Uterus (tissue), 4 donors: ENCODE measurements around the gene FNDC10. TPM values are rescaled to one million over a fixed set of nuclear protein-coding genes. Genes with fewer than 3 reads are reported as not detected.

Source experiments
- DNase-seq, 2 donors: peaks; one replicate each; pipeline ENCODE4 v3.0.0-alpha.2; 2019 to 2020
- H3K27ac ChIP-seq, 2 donors: fragments of 200-600 bp; sonication (generic); 1 replicate in 1 of 2; 2 replicates in 1 of 2; pipeline ENCODE4 v1.5.1; 2016 to 2018
- H3K27me3 ChIP-seq, 2 donors: fragments of 200-600 bp; sonication (generic); one replicate each; pipeline ENCODE4 v1.5.1; 2018 to 2019; ENCODE audit warnings: control low read depth in 1 of 2
- H3K36me3 ChIP-seq, 2 donors: fragments of 200-600 bp; sonication (generic); one replicate each; pipeline ENCODE4 v1.5.1; 2019; ENCODE audit warnings: control low read depth in 1 of 2
- H3K4me1 ChIP-seq, 2 donors: fragments of 200-600 bp; sonication (generic); one replicate each; pipeline ENCODE4 v1.5.1; 2018 to 2019; ENCODE audit warnings: control low read depth in 1 of 2
- H3K4me3 ChIP-seq, 2 donors: fragments of 200-600 bp; sonication (generic); 1 replicate in 1 of 2; 2 replicates in 1 of 2; pipeline ENCODE4 v1.5.1; 2018 to 2019; ENCODE audit warnings: mild to moderate bottlenecking in 1 of 2
- H3K9me3 ChIP-seq, 2 donors: fragments of 200-600 bp; sonication (generic); one replicate each; pipeline ENCODE4 v1.5.1; 2019; ENCODE audit warnings: control low read depth in 1 of 2
- CTCF ChIP-seq, 4 experiments: fragments of 200-600 bp in 2 of 4; fragments of 450-650 bp in 2 of 4; sonication (generic) in 2 of 4; IDR thresholded peaks; one replicate each; pipeline ENCODE4 v1.5.1; 2016 to 2019; ENCODE audit warnings: antibody characterized with exemption in 4 of 4, mild to moderate bottlenecking in 2 of 4, moderate library complexity in 1 of 4
- POLR2A ChIP-seq, 2 donors: fragments of 450-650 bp; IDR thresholded peaks; one replicate each; pipeline ENCODE4 v1.6.1; 2016; ENCODE audit warnings: antibody characterized with exemption in 2 of 2, mild to moderate bottlenecking in 1 of 2, moderate library complexity in 1 of 2
- intact Hi-C: fragments of 100-400 bp; cut with DNase I; formaldehyde crosslinking; loops from one replicate; pipeline ENCODE4 v1.15.1; 2023; ENCODE audit warnings: low total_unique reads
- total RNA-seq, 4 donors: library from RNA; depleted of rRNA in 3 of 4; stranded (reverse); fragments of >200 nt in 3 of 4; gene quantifications; one replicate each; pipeline versions ENCODE4 v1.1.0 to v1.2.4, GENCODE V29; 2014 to 2023
- donor health status: DM: yes; HTN: yes; CAD: no.

Gene FNDC10
- total RNA-seq, 4 donors from 2014 or later, result 0.40 to 0.48 TPM; not detected in 2

GRCh38 chr1:1625824-1626206, 25.9 kb upstream of the FNDC10 start:
- Histone ChIP-seq H3K9me3 (no peaks in the 10 kb centered on the region), H3K36me3 (no peaks in the 10 kb centered on the region), H3K4me3 (no peak overlapping the region), H3K27ac (no peak overlapping the region), H3K4me1 (no peaks in the 10 kb centered on the region), H3K27me3 (peaks cover 0 to 4% of the 10 kb centered on the region in 2 donors)
- no peak for DNase-seq
- intact Hi-C loops, result no loop called here
- TF ChIP-seq CTCF (IDR thresholded peaks at IDR 0.05) (no peak), POLR2A (IDR thresholded peaks at IDR 0.05) (no peak)

GRCh38 chr1:1625404-1625775, 25.5 kb upstream of the FNDC10 start:
- H3K27ac ChIP-seq, result no peak overlapping the region
- H3K9me3 ChIP-seq, result no peaks in the 10 kb centered on the region
- DNase-seq, result no peak
- intact Hi-C loops, result no loop called here
- no peaks in the 10 kb centered on the region for H3K36me3 ChIP-seq
- H3K4me1 ChIP-seq, result no peaks in the 10 kb centered on the region
- no peak for TF ChIP-seq CTCF (IDR thresholded peaks at IDR 0.05)
- H3K27me3 ChIP-seq, result peaks cover 0 to 2% of the 10 kb centered on the region in 2 donors
- no peak overlapping the region for H3K4me3 ChIP-seq

GRCh38 chr1:1624443-1625403, 24.8 kb upstream of the FNDC10 start:
- Histone ChIP-seq H3K36me3 (no peaks in the 10 kb centered on the region), H3K4me1 (no peaks in the 10 kb centered on the region), H3K27me3 (no peaks in the 10 kb centered on the region), H3K9me3 (no peaks in the 10 kb centered on the region), H3K4me3 (no peak overlapping the region), H3K27ac (no peak overlapping the region)
- intact Hi-C loops, result no loop called here
- TF ChIP-seq POLR2A (IDR thresholded peaks at IDR 0.05), result no peak
- no peak for TF ChIP-seq CTCF (IDR thresholded peaks at IDR 0.05)
- DNase-seq, result no peak

GRCh38 chr1:1623631-1624442, 23.9 kb upstream of the FNDC10 start:
- Histone ChIP-seq H3K27me3 (no peaks in the 10 kb centered on the region), H3K4me3 (no peak overlapping the region), H3K9me3 (no peaks in the 10 kb centered on the region), H3K4me1 (no peaks in the 10 kb centered on the region), H3K27ac (no peak overlapping the region), H3K36me3 (no peaks in the 10 kb centered on the region)
- intact Hi-C loops, result no loop called here
- DNase-seq, result no peak
- TF ChIP-seq POLR2A (IDR thresholded peaks at IDR 0.05) (no peak), CTCF (IDR thresholded peaks at IDR 0.05) (no peak)

GRCh38 chr1:1623181-1623630, 23.3 kb upstream of the FNDC10 start:
- H3K9me3 ChIP-seq, result no peaks in the 10 kb centered on the region

More at GRCh38 chr1:1623181-1623630, 23.3 kb upstream of the FNDC10 start:
- no peaks in the 10 kb centered on the region for H3K36me3 ChIP-seq
- no peak for DNase-seq
- intact Hi-C loops, result no loop called here
- no peaks in the 10 kb centered on the region for H3K27me3 ChIP-seq
- TF ChIP-seq CTCF (IDR thresholded peaks at IDR 0.05), result no peak
- no peak for TF ChIP-seq POLR2A (IDR thresholded peaks at IDR 0.05)
- no peak overlapping the region for H3K27ac ChIP-seq
- no peak overlapping the region for H3K4me3 ChIP-seq
- H3K4me1 ChIP-seq, result no peaks in the 10 kb centered on the region
